Ishikawa (cell line): Measurements from ENCODE around the gene PKN1.

ENCODE experiments used
- CEBPB ChIP-seq: IDR thresholded peaks from 2 replicates; pipeline ENCODE4 v1.6.1; 2012
- NFIC ChIP-seq: IDR thresholded peaks from 2 replicates; pipeline ENCODE4 v1.6.1; 2012
- TEAD4 ChIP-seq: IDR thresholded peaks from 2 replicates; pipeline ENCODE4 v1.6.1; 2012
- ZBTB7A ChIP-seq: IDR thresholded peaks from 2 replicates; pipeline ENCODE4 v1.6.1; 2012; ENCODE audit warnings: low read depth
- TF ChIP-seq, protein P1 (sequence below): IDR thresholded peaks from 2 replicates; pipeline ENCODE4 v1.6.1; 2012

PKN1 gene

DNA sequence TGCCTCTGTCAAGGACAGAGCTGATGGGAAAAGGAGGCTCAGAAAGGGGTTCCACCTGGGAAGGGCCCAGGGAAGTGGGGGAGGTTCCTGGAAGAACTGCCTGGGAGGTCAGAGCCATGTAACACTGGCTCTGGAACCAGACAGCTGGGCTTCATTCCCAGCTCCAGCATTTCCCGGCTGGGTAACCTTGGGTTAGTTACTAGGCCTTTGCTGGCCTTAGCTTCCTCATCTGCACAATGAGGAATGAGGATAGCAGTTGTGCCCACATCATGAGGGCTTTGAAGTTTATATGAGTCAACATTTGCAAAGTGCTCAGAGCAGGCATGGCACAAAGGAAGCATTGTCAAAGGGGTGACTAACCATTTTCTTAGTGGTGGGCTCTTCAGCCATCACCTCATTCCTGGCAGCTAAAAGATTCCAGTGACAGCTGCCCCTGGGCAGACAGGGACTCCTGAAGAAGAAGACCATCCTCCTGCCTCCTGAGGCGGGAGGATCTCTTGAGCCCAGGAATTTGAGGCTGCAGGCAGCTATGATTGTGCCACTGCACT lies 86.8 kb downstream of the PKN1 start:
- TF ChIP-seq, protein P1, sequence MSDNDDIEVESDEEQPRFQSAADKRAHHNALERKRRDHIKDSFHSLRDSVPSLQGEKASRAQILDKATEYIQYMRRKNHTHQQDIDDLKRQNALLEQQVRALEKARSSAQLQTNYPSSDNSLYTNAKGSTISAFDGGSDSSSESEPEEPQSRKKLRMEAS = no peak
- no peak for TF ChIP-seq TEAD4

DNA sequence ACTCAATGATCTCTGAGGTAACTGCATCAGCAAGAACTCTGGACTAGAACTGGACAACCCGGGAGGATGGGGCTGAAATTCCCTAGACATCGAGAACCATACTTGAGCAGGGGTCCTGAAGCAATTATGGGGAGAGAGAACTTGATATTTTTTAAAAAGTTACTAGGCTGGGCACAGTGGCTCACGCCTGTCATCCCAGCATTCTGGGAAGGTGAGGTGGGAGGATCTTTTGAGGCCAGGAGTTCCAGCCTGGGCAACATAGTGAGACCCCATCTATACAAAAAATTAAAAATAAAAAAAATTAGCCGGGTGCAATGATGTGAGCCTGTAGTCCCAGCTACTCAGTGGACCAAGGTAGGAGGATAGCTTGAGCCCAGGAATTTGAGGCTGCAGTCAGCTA lies 87.4 kb downstream of the PKN1 start:
- TF ChIP-seq ZBTB7A (no peak), NFIC (no peak), CEBPB (no peak)
- TF ChIP-seq, protein P1 = no peak
